ENCODE measurements around the gene ADAMTS17.

DNA sequence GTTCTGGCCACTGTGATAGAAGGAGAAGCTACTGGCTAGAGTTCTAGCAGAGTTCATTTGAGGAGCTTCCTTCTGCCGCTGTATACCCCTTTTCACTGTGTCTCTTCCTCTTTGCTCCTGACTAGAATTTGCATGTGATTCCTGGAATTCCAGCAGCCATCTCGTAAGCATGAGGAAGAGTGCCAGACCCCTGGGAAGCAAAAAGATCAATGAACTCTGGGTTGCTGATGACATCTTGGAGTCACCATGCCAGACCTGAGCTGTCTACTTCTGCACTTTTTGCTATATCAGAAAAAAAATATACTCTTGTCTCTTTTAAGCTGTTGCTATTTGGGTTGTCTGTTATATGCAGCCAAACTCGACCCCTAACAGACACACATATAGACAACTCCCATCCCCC, 3.7 kb upstream of the ADAMTS17 start:
- TF ChIP-seq, protein P1, sequence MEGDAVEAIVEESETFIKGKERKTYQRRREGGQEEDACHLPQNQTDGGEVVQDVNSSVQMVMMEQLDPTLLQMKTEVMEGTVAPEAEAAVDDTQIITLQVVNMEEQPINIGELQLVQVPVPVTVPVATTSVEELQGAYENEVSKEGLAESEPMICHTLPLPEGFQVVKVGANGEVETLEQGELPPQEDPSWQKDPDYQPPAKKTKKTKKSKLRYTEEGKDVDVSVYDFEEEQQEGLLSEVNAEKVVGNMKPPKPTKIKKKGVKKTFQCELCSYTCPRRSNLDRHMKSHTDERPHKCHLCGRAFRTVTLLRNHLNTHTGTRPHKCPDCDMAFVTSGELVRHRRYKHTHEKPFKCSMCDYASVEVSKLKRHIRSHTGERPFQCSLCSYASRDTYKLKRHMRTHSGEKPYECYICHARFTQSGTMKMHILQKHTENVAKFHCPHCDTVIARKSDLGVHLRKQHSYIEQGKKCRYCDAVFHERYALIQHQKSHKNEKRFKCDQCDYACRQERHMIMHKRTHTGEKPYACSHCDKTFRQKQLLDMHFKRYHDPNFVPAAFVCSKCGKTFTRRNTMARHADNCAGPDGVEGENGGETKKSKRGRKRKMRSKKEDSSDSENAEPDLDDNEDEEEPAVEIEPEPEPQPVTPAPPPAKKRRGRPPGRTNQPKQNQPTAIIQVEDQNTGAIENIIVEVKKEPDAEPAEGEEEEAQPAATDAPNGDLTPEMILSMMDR (IDR thresholded peaks at IDR 0.05; ENCODE audit: poor library complexity), result no peak
- TF ChIP-seq EZH2phosphoT487 (IDR thresholded peaks at IDR 0.05; ENCODE audit: low read depth, severe bottlenecking, unreplicated experiment), result no peak

Data from hepatocyte (in vitro differentiated cells).